Measurements from ENCODE around the gene ANKS1B.

ANKS1B gene

GRCh38 chr12:99147130-99147529 is 837.6 kb downstream of the ANKS1B start:
- no peak for DNase-seq
- intact Hi-C loops (cut with DNase I), result no loop called here

GRCh38 chr12:99146730-99147129 is 838.0 kb downstream of the ANKS1B start:
- intact Hi-C loops (cut with DNase I), result no loop called here
- no peak for DNase-seq

DNA sequence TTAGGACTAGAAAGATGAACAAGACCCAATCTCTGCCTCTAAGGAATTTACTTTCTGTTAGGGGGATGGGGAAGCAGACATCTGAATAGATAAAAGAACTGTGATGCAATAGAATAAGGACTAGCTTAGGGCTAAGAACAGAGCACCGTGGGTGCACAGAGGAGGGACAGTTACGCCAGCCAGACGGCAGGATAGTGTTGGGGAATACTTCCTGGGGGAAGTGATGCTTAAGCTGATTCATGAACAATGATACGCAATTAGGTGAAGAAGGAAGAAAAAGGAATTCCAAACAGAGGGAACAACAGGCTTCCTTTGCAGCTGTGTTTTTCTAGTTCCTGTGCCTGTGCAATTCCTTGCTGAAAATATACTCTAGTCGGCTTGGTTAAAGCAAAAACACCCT is 838.6 kb downstream of the ANKS1B start:
- DNase-seq, result peak in 1 of 10 donors; percentile 9
- intact Hi-C loops (cut with DNase I), result no loop called here

- no peak for DNase-seq
Measured at GRCh38 chr12:99142651-99143050, 842.1 kb downstream of the ANKS1B start.

DNA sequence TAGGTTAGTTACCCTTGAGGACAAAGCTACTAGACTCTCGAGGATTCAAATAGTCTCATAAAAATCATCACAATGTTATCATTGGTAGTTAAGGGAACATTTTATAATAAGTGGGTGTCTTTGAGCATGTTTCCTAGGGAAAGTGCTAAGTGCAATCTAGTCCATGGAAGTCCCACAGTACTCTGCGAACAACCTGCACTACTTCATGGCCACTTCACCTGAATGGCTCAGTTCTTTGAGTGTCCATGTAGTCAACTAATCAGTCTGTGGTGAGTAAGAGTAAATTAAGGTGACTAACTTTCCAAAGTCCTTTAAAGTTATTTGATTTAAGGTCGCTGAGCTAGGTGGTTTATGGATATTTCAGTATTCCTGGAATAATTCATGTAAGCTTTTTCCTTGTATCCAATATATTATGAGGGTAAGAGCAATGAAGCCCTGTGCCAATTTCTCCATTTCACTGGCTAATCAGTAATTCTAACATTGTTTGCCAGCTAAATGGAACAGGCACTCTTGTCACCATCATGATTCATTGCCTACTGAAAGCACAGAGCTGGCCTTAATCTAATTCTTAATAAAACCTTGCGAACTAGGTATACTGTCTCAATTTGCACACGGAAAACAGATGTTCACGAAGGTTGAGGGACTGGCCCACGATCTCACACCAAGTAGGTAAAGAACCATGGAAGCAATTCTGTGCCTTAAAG is 844.6 kb downstream of the ANKS1B start:
- intact Hi-C loops (cut with DNase I), result no loop called here
- DNase-seq, result no peak

More at GRCh38 chr12:99142651-99143050, 842.1 kb downstream of the ANKS1B start:
- intact Hi-C loops (cut with DNase I), result no loop called here

GRCh38 chr12:99138393-99138792 is 846.3 kb downstream of the ANKS1B start:
- intact Hi-C loops (cut with DNase I), result no loop called here
- no peak for DNase-seq

- DNase-seq, result no peak
- intact Hi-C loops (cut with DNase I), result no loop called here
Measured at GRCh38 chr12:99137124-99137855, 847.4 kb downstream of the ANKS1B start.

- intact Hi-C loops (cut with DNase I), result no loop called here
- DNase-seq, result no peak
Measured at GRCh38 chr12:99136516-99136915, 848.2 kb downstream of the ANKS1B start.

GRCh38 chr12:99135376-99135775 is 849.4 kb downstream of the ANKS1B start:
- DNase-seq, result no peak
- intact Hi-C loops (cut with DNase I), result no loop called here

DNA sequence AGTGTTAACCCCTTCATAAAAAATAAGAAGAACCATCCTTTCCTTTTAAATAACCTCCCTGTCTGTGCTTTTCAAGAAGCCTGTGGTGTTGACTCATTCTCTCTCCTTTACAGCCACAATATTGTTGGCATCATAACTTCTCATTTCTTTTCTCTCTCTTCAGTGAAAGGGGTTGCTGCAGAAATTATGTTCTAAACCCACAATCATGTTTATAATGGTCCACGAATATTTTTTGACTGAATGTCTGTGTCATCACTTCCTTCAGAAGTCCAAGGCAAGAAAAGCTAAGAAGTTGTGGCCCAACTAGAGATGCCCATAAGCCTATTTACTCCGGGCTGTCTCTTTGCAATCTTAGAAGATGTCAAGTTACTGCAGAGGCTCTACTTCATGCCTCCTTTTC is 851.3 kb downstream of the ANKS1B start:
- no peak for DNase-seq
- intact Hi-C loops (cut with DNase I), result no loop called here

GRCh38 chr12:99131751-99132199 is 853.0 kb downstream of the ANKS1B start:
- intact Hi-C loops (cut with DNase I), result no loop called here
- peak in 9 of 10 donors; percentile 21 to 95 (median 67) for DNase-seq

GRCh38 chr12:99130808-99131553 is 853.8 kb downstream of the ANKS1B start:
- no peak for DNase-seq
- intact Hi-C loops (cut with DNase I), result no loop called here

DNA sequence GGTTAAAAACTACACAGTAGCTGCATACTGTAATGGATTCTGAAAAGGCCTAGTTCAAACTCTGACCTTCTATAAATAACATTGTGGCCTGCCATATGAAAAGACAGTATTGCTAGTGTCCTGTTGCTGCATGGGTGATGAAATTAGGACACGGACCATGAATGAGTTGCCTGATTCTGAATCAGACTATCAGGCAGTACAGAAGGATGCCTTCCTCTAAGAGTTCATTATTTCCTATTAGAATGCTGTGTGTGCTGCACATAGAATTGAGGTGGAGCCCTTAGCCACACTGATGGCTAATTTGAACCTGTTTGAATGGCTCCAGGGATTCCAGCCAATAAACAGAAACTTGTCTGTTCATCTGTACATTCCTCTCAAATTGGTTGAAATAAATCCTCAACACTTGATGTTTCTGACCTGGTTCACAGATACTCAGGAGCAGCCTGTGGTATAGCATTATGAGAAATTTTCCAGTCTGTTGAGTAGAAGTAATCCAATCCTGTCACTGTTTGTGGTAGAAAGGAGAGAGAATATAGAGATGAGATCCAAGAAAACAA is 856.4 kb downstream of the ANKS1B start:
- no peak for DNase-seq
- intact Hi-C loops (cut with DNase I), result no loop called here

GRCh38 chr12:99122959-99123358 is 861.8 kb downstream of the ANKS1B start:
- DNase-seq, result no peak
- intact Hi-C loops (cut with DNase I), result no loop called here

- intact Hi-C loops (cut with DNase I), result no loop called here
- DNase-seq, result peak in 1 of 10 donors; percentile 68
Measured at GRCh38 chr12:99122496-99122895, 862.2 kb downstream of the ANKS1B start.

- intact Hi-C loops (cut with DNase I), result no loop called here
Measured at GRCh38 chr12:99121546-99121945, 863.2 kb downstream of the ANKS1B start.

GRCh38 chr12:99119943-99120342 is 864.8 kb downstream of the ANKS1B start:
- DNase-seq, result peak in 2 of 10 donors; percentile 68 to 72
- intact Hi-C loops (cut with DNase I), result no loop called here

More at GRCh38 chr12:99121546-99121945, 863.2 kb downstream of the ANKS1B start:
- DNase-seq, result no peak

GRCh38 chr12:99119449-99119848 is 865.3 kb downstream of the ANKS1B start:
- intact Hi-C loops (cut with DNase I), result no loop called here
- no peak for DNase-seq

- intact Hi-C loops (cut with DNase I), result no loop called here
- peak in 6 of 10 donors; percentile 22 to 86 (median 48) for DNase-seq
Measured at GRCh38 chr12:99111600-99111999, 873.1 kb downstream of the ANKS1B start.

DNA sequence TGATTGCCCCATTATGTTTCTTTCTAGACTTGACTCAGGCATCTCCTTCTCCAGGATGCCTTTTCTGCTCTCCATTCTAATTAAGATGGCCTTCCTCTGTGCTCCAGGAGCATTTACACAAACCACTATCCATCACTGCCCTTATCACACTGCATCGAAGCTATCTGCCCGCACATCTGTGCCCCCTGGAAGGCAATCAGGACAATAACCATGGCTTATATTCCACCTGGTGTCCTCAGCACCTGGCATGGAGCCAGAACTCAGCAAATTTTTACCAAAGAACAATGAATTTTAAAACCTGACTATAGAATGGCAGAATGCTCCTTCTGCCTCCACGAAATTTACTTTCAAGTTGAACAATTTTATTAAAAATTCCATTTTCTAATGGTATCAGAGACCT is 873.9 kb downstream of the ANKS1B start:
- intact Hi-C loops (cut with DNase I), result no loop called here
- DNase-seq, result no peak

GRCh38 chr12:99110212-99110611 is 874.5 kb downstream of the ANKS1B start:
- intact Hi-C loops (cut with DNase I), result no loop called here
- DNase-seq, result no peak

Measured in posterior cingulate gyrus (tissue), 11 donors.